GM12872 (cell line): ENCODE results near the gene ITGA3.

ENCODE experiments used
- CTCF ChIP-seq: IDR thresholded peaks from 3 replicates; pipeline ENCODE4 v1.5.1; 2011; ENCODE audit warnings: low read depth, mild to moderate bottlenecking, low read length, moderate library complexity; ENCODE audit not compliant: insufficient read depth

Gene ITGA3

GRCh38 chr17:50117202-50118051 is 61.5 kb downstream of the ITGA3 start:
- TF ChIP-seq CTCF: peak; percentile 46; the same call in 2 of the 3 replicates

GRCh38 chr17:50118076-50118827 is 62.3 kb downstream of the ITGA3 start:
- TF ChIP-seq CTCF: no peak

- no peak for TF ChIP-seq CTCF
These were observed 62.9 kb downstream of the ITGA3 start for GRCh38 chr17:50118828-50119218.

- TF ChIP-seq CTCF: no peak
These were observed 64.8 kb downstream of the ITGA3 start for GRCh38 chr17:50120475-50121253.

- no peak for TF ChIP-seq CTCF
These were observed 67.0 kb downstream of the ITGA3 start for GRCh38 chr17:50122945-50123344.

- no peak for TF ChIP-seq CTCF
These were observed 67.9 kb downstream of the ITGA3 start for GRCh38 chr17:50123649-50124349.
